GM23338 (cell line): Measurements from ENCODE around the gene TBCD.

Experiments used
- EZH2 ChIP-seq: fragments of 200-600 bp; sonication (generic); IDR thresholded peaks from one replicate; pipeline ENCODE4 v1.8.0; 2017; ENCODE audit warnings: antibody characterized with exemption, mild to moderate bottlenecking, low read depth; ENCODE audit not compliant: unreplicated experiment
- STAT1 ChIP-seq: IDR thresholded peaks from one replicate; pipeline ENCODE4 v1.6.1; 2016; ENCODE audit warnings: antibody characterized with exemption; ENCODE audit not compliant: unreplicated experiment
- ZNF114 ChIP-seq: fragments of 250-450 bp; sonication (Bioruptor Pico); IDR thresholded peaks from 2 replicates; pipeline ENCODE4 v1.5.0; 2020; ENCODE audit warnings: mild to moderate bottlenecking, moderate library complexity
- TF ChIP-seq, protein P1 (sequence below), 2 experiments: fragments of 200-600 bp in 1 of 2; sonication (generic) in 1 of 2; conservative IDR thresholded peaks; 2 replicates each; pipeline versions ENCODE4 v1.5.1 to v1.6.1; 2016 to 2017; ENCODE audit warnings: antibody characterized with exemption in 2 of 2, low read depth in 2 of 2, mild to moderate bottlenecking in 2 of 2, moderate library complexity in 1 of 2
- TF ChIP-seq, protein P2 (sequence below): IDR thresholded peaks from one replicate; pipeline ENCODE4 v1.6.1; 2018; ENCODE audit warnings: antibody characterized with exemption; ENCODE audit not compliant: unreplicated experiment
- TF ChIP-seq, protein P3 (sequence below): IDR thresholded peaks from 2 replicates; pipeline ENCODE4 v1.6.1; 2016; ENCODE audit warnings: antibody characterized with exemption

DNA sequence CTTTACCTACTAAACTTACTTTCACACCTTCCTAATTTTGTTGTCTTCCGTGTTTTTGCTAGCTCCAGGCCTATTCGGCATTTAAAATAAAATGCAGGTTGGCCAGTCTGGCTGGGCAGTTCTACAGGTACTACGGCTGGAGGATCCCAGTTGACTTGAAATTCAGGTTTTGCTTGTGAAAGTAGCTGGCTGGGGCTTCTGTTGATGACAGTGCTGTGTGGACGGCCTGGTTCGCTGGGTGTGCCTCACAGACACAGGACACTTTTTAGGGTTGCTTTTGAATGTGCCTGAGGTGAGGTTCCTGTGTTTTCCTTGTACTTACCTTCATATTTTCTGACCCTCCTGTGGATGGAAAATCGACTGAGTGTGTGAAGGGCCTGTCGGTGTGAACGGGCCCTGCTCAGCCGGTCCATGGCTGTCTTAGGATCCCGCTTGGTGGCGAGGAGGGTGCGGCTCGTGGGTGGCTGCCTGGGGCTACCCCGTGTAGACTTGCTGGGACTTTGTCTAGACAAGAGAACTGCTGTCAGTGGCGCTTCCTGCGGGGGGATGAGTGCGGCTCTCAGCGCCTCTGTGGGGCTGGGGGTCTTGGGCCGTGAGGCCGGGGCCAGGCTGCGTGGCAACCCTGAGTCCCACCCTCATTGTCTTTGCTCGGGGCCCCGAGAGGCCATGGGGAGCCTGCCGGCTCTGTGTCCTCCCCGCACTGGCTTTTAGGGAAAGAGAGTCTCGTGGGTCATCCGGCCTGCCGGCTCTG, 106.7 kb downstream of the TBCD start:
- TF ChIP-seq, protein P1, sequence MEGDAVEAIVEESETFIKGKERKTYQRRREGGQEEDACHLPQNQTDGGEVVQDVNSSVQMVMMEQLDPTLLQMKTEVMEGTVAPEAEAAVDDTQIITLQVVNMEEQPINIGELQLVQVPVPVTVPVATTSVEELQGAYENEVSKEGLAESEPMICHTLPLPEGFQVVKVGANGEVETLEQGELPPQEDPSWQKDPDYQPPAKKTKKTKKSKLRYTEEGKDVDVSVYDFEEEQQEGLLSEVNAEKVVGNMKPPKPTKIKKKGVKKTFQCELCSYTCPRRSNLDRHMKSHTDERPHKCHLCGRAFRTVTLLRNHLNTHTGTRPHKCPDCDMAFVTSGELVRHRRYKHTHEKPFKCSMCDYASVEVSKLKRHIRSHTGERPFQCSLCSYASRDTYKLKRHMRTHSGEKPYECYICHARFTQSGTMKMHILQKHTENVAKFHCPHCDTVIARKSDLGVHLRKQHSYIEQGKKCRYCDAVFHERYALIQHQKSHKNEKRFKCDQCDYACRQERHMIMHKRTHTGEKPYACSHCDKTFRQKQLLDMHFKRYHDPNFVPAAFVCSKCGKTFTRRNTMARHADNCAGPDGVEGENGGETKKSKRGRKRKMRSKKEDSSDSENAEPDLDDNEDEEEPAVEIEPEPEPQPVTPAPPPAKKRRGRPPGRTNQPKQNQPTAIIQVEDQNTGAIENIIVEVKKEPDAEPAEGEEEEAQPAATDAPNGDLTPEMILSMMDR (conservative IDR thresholded peaks at IDR 0.05; ENCODE audit: low read depth in 2 of 2) = no peak
- TF ChIP-seq, protein P2, sequence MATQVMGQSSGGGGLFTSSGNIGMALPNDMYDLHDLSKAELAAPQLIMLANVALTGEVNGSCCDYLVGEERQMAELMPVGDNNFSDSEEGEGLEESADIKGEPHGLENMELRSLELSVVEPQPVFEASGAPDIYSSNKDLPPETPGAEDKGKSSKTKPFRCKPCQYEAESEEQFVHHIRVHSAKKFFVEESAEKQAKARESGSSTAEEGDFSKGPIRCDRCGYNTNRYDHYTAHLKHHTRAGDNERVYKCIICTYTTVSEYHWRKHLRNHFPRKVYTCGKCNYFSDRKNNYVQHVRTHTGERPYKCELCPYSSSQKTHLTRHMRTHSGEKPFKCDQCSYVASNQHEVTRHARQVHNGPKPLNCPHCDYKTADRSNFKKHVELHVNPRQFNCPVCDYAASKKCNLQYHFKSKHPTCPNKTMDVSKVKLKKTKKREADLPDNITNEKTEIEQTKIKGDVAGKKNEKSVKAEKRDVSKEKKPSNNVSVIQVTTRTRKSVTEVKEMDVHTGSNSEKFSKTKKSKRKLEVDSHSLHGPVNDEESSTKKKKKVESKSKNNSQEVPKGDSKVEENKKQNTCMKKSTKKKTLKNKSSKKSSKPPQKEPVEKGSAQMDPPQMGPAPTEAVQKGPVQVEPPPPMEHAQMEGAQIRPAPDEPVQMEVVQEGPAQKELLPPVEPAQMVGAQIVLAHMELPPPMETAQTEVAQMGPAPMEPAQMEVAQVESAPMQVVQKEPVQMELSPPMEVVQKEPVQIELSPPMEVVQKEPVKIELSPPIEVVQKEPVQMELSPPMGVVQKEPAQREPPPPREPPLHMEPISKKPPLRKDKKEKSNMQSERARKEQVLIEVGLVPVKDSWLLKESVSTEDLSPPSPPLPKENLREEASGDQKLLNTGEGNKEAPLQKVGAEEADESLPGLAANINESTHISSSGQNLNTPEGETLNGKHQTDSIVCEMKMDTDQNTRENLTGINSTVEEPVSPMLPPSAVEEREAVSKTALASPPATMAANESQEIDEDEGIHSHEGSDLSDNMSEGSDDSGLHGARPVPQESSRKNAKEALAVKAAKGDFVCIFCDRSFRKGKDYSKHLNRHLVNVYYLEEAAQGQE = no peak
- TF ChIP-seq ZNF114 (CRISPR knock-in tag) (no peak), EZH2 (no peak), STAT1 (no peak)
- TF ChIP-seq, protein P3, sequence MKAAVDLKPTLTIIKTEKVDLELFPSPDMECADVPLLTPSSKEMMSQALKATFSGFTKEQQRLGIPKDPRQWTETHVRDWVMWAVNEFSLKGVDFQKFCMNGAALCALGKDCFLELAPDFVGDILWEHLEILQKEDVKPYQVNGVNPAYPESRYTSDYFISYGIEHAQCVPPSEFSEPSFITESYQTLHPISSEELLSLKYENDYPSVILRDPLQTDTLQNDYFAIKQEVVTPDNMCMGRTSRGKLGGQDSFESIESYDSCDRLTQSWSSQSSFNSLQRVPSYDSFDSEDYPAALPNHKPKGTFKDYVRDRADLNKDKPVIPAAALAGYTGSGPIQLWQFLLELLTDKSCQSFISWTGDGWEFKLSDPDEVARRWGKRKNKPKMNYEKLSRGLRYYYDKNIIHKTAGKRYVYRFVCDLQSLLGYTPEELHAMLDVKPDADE = no peak
